ENCODE data around the gene ANO10. TPM values are rescaled to one million over a fixed set of nuclear protein-coding genes. Genes with fewer than 3 reads are reported as not detected.

The ANO10 gene
- total RNA-seq, 1 donor from 2014 or later = 6.0 TPM

DNA sequence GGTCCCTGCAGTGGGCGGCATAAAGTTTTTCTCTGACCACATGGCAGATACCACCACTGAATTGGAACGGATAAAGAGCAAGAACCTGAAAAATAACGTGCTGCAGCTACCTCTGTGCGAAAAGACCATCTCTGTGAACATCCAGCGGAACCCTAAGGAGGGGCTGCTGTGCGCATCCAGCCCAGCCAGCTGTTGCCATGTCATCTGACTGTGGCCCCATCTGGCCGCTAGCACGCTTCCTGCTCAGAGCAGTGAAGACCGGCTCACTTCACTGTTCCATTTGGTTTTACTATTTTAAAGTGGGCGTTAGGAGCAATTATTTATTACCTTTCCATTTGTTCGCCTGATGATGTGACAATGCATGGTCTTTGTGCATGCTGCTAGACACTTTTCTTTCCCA, 273.5 kb downstream of the ANO10 start:
- Mint-ChIP-seq H3K4me1 (peaks cover 48% of the 10 kb centered on the region), H3K4me3 (no peak overlapping the region), H3K27me3 (no peaks in the 10 kb centered on the region), H3K36me3 (ENCODE audit: low read depth) (peaks cover 86% of the 10 kb centered on the region), H3K9me3 (peaks cover 19% of the 10 kb centered on the region), H3K27ac (peak overlapping the region; percentile 71)
- DNase-seq = no peak
- intact Hi-C loops (cut with micrococcal nuclease) = no loop called here

DNA sequence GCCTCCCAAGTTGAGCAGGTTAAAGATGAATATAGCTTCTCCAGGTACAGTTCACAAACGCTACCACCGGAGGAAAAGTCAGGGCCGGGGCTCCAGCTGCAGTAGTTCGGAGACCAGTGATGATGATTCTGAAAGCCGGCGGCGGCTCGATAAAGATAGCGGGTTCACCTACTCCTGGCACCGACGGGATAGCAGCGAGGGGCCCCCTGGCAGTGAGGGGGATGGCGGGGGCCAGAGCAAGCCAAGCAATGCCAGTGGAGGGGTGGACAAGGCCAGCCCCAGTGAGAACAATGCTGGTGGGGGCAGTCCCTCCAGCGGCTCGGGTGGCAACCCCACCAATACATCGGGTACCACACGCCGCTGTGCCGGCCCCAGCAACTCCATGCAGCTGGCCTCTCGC, 274.0 kb downstream of the ANO10 start:
- Mint-ChIP-seq H3K4me3 (peak overlapping the region; percentile 76), H3K36me3 (ENCODE audit: low read depth) (peaks cover 88% of the 10 kb centered on the region), H3K4me1 (peaks cover 54% of the 10 kb centered on the region), H3K9me3 (peaks cover 19% of the 10 kb centered on the region), H3K27ac (peak overlapping the region; percentile 93), H3K27me3 (no peaks in the 10 kb centered on the region)
- intact Hi-C loops (cut with micrococcal nuclease) = loop anchor here (1.0 to 2.0 kb wide), 3 partner anchors 42 to 61 kb away; partner anchors contain the start of gene SNRK
- DNase-seq = no peak

DNA sequence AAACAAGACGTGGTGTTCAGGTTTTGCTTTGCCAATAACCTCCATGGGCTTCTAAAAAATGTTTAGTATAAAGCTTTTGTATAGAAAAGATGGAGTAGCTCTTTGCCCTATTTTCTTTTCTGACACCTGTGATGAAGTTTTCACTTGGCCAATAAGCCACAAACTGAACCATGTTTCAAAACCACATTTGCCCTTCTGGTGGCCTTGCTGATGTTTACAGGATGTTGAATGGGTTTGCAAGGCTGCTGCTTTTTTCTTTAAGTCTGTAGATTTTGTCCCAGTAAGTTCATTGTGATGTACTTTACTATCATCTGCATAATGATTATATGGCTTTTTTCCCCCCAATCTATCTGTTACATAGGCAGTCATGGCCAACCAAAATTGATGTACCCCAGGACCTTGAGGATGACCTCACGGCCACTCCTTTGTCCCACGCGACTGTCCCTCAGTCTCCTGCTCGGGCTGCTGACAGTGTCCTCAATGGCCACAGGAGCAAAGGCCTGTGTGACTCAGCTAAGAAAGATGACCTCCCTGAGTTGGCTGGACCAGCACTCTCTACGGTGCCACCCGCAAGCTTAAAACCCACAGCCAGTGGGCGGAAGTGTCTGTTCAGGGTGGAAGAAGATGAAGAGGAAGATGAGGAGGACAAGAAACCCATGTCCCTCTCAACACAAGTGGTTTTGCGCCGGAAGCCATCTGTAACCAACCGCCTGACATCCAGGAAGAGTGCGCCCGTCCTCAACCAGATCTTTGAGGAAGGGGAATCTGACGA, 274.6 kb downstream of the ANO10 start:
- Mint-ChIP-seq H3K36me3 (ENCODE audit: low read depth) (peaks cover 88% of the 10 kb centered on the region), H3K27me3 (no peaks in the 10 kb centered on the region), H3K27ac (peak overlapping the region; percentile 93), H3K9me3 (peaks cover 19% of the 10 kb centered on the region), H3K4me1 (peaks cover 60% of the 10 kb centered on the region), H3K4me3 (peak overlapping the region; percentile 76)
- intact Hi-C loops (cut with micrococcal nuclease) = loop anchor here (1.0 to 2.0 kb wide), 3 partner anchors 42 to 60 kb away; partner anchors contain the start of gene SNRK
- peak; percentile 90 for DNase-seq

GRCh38 chr3:43345877-43346276, 275.9 kb downstream of the ANO10 start:
- no peak for DNase-seq
- peak overlapping the region; percentile 61 for H3K4me3 Mint-ChIP-seq
- H3K27ac Mint-ChIP-seq = peak overlapping the region; percentile 90
- H3K27me3 Mint-ChIP-seq = no peaks in the 10 kb centered on the region
- intact Hi-C loops (cut with micrococcal nuclease) = loop anchor here (2.0 kb wide), 2 partner anchors 49 to 59 kb away; partner anchors contain the start of gene SNRK
- peaks cover 8% of the 10 kb centered on the region for H3K9me3 Mint-ChIP-seq
- H3K36me3 Mint-ChIP-seq (ENCODE audit: low read depth) = peaks cover 84% of the 10 kb centered on the region
- H3K4me1 Mint-ChIP-seq = peaks cover 60% of the 10 kb centered on the region

DNA sequence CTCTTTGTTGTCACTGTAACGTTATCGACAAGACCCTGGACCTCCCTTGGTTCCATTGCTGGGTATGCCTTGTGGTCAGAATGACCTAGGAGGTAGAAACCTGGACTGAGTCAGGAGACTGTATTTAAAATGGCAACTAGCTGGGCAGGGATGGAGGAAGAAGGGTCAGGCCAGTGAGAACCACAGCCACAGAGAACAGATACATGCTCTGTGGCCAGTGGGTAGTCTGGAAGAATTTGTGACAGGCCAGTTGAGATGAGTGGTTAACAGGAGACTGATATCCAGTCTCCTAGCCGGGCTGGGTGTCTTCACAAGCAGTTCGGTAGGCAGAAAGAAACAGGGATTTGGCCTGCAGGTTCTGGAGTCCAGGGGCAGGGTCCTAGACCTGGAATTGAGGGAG, 276.6 kb downstream of the ANO10 start:
- H3K36me3 Mint-ChIP-seq (ENCODE audit: low read depth) = peaks cover 83% of the 10 kb centered on the region
- H3K27me3 Mint-ChIP-seq = no peaks in the 10 kb centered on the region
- DNase-seq = no peak
- H3K27ac Mint-ChIP-seq = peak overlapping the region; percentile 90
- intact Hi-C loops (cut with micrococcal nuclease) = no loop called here
- H3K4me3 Mint-ChIP-seq = peak overlapping the region; percentile 61
- peaks cover 61% of the 10 kb centered on the region for H3K4me1 Mint-ChIP-seq
- H3K9me3 Mint-ChIP-seq = peaks cover 8% of the 10 kb centered on the region

- intact Hi-C loops (cut with micrococcal nuclease) = no loop called here
- Mint-ChIP-seq H3K9me3 (peaks cover 14% of the 10 kb centered on the region), H3K27me3 (no peaks in the 10 kb centered on the region), H3K36me3 (ENCODE audit: low read depth) (peaks cover 84% of the 10 kb centered on the region), H3K27ac (peak overlapping the region; percentile 26), H3K4me3 (no peak overlapping the region), H3K4me1 (peaks cover 63% of the 10 kb centered on the region)
- peak; percentile 54 for DNase-seq
These were observed 277.3 kb downstream of the ANO10 start for GRCh38 chr3:43344520-43344919.

- Mint-ChIP-seq H3K9me3 (peaks cover 14% of the 10 kb centered on the region), H3K27ac (no peak overlapping the region), H3K36me3 (ENCODE audit: low read depth) (peaks cover 83% of the 10 kb centered on the region), H3K4me1 (peaks cover 60% of the 10 kb centered on the region), H3K27me3 (no peaks in the 10 kb centered on the region), H3K4me3 (no peak overlapping the region)
- no peak for DNase-seq
- intact Hi-C loops (cut with micrococcal nuclease) = no loop called here
These were observed 278.0 kb downstream of the ANO10 start for GRCh38 chr3:43343815-43344214.

GRCh38 chr3:43343185-43343584, 278.6 kb downstream of the ANO10 start:
- Mint-ChIP-seq H3K9me3 (peaks cover 14% of the 10 kb centered on the region), H3K27ac (peak overlapping the region; percentile 58), H3K27me3 (no peaks in the 10 kb centered on the region), H3K4me3 (no peak overlapping the region), H3K36me3 (ENCODE audit: low read depth) (peaks cover 82% of the 10 kb centered on the region), H3K4me1 (peaks cover 55% of the 10 kb centered on the region)
- intact Hi-C loops (cut with micrococcal nuclease) = no loop called here
- peak; percentile 56 for DNase-seq

GRCh38 chr3:43341788-43342187, 280.0 kb downstream of the ANO10 start:
- DNase-seq = no peak
- H3K36me3 Mint-ChIP-seq (ENCODE audit: low read depth) = peaks cover 82% of the 10 kb centered on the region
- intact Hi-C loops (cut with micrococcal nuclease) = no loop called here
- H3K9me3 Mint-ChIP-seq = peaks cover 6% of the 10 kb centered on the region
- no peak overlapping the region for H3K27ac Mint-ChIP-seq
- peaks cover 43% of the 10 kb centered on the region for H3K4me1 Mint-ChIP-seq
- H3K4me3 Mint-ChIP-seq = no peak overlapping the region
- no peaks in the 10 kb centered on the region for H3K27me3 Mint-ChIP-seq

DNA sequence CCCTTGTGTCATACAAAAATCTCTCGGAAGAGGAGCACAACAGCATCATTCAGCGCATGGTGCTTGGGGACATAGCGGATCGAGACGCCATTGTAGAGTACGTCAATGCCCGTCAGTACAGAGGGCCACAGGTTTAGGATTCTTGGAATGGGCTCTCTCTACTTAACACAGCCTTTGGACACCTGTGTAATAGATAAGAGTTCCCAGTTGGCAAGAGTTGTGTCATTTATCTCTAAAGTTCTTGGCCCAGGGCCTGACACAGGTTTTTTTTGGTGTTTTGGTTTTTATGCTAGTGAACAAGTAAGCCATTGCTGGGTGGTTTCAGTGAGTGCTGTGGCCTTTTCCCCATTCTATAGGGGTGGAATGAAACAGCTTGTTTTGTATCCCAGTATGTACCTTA, 281.4 kb downstream of the ANO10 start:
- DNase-seq = no peak
- peaks cover 17% of the 10 kb centered on the region for H3K9me3 Mint-ChIP-seq
- intact Hi-C loops (cut with micrococcal nuclease) = no loop called here
- no peak overlapping the region for H3K27ac Mint-ChIP-seq
- H3K4me1 Mint-ChIP-seq = peaks cover 31% of the 10 kb centered on the region
- no peak overlapping the region for H3K4me3 Mint-ChIP-seq
- H3K36me3 Mint-ChIP-seq (ENCODE audit: low read depth) = peaks cover 88% of the 10 kb centered on the region
- no peaks in the 10 kb centered on the region for H3K27me3 Mint-ChIP-seq

GRCh38 chr3:43338295-43338694, 283.5 kb downstream of the ANO10 start:
- intact Hi-C loops (cut with micrococcal nuclease) = no loop called here
- Mint-ChIP-seq H3K4me1 (peaks cover 15% of the 10 kb centered on the region), H3K36me3 (ENCODE audit: low read depth) (peaks cover 87% of the 10 kb centered on the region), H3K9me3 (peaks cover 21% of the 10 kb centered on the region), H3K4me3 (no peak overlapping the region), H3K27me3 (no peaks in the 10 kb centered on the region), H3K27ac (no peak overlapping the region)
- DNase-seq = no peak

- peaks cover 21% of the 10 kb centered on the region for H3K9me3 Mint-ChIP-seq
- H3K4me1 Mint-ChIP-seq = peaks cover 5% of the 10 kb centered on the region
- no peak for DNase-seq
- no peak overlapping the region for H3K4me3 Mint-ChIP-seq
- H3K27ac Mint-ChIP-seq = no peak overlapping the region
- intact Hi-C loops (cut with micrococcal nuclease) = no loop called here
- no peaks in the 10 kb centered on the region for H3K27me3 Mint-ChIP-seq
- peaks cover 86% of the 10 kb centered on the region for H3K36me3 Mint-ChIP-seq (ENCODE audit: low read depth)
These were observed 286.0 kb downstream of the ANO10 start for GRCh38 chr3:43335799-43336198.

DNA sequence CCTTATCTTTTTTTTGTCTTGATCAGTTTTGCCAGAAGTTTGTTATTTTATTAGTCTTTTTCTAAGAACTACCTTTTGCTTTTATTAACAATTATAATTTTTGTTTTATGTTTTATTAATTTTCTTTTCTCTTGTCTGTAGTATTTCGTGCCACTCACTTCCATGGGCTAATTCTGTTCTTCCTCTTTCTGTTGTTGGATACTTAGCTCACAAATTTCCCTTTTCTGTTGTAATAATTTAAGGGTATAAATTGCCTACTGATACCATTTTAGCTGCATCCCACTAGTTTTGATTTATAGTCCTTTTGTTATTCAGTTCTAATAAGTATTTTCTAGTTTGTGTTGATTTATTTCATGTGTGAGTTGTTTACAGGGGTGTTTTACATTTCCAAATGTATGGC, 286.8 kb downstream of the ANO10 start:
- Mint-ChIP-seq H3K4me3 (no peak overlapping the region), H3K27me3 (no peaks in the 10 kb centered on the region), H3K36me3 (ENCODE audit: low read depth) (peaks cover 81% of the 10 kb centered on the region), H3K9me3 (peaks cover 18% of the 10 kb centered on the region), H3K27ac (no peak overlapping the region), H3K4me1 (peaks cover 4% of the 10 kb centered on the region)
- intact Hi-C loops (cut with micrococcal nuclease) = no loop called here
- DNase-seq = no peak

- Mint-ChIP-seq H3K36me3 (ENCODE audit: low read depth) (peaks cover 59% of the 10 kb centered on the region), H3K9me3 (peaks cover 13% of the 10 kb centered on the region), H3K27me3 (no peaks in the 10 kb centered on the region), H3K27ac (no peak overlapping the region), H3K4me1 (peaks cover 19% of the 10 kb centered on the region), H3K4me3 (no peak overlapping the region)
- intact Hi-C loops (cut with micrococcal nuclease) = no loop called here
- no peak for DNase-seq
These were observed 290.4 kb downstream of the ANO10 start for GRCh38 chr3:43331381-43331780.

Data from activated CD4-positive, alpha-beta T cell treated with anti-CD3 and anti-CD28 coated beads, Interleukin-2, amount 10 ng/mL, durations not matched to agents 24 days and 14 days (primary cell).